ENCODE data around the gene NR4A2. TPM values are rescaled to one million over a fixed set of nuclear protein-coding genes. Genes with fewer than 3 reads are reported as not detected.
A peak's percentile ranks its signal among the peaks of the same experiment; 100 is the strongest.

The NR4A2 gene
- total and polyA plus RNA-seq, 5 donors, result 3.2 to 22.7 (median 8.1) TPM

DNA sequence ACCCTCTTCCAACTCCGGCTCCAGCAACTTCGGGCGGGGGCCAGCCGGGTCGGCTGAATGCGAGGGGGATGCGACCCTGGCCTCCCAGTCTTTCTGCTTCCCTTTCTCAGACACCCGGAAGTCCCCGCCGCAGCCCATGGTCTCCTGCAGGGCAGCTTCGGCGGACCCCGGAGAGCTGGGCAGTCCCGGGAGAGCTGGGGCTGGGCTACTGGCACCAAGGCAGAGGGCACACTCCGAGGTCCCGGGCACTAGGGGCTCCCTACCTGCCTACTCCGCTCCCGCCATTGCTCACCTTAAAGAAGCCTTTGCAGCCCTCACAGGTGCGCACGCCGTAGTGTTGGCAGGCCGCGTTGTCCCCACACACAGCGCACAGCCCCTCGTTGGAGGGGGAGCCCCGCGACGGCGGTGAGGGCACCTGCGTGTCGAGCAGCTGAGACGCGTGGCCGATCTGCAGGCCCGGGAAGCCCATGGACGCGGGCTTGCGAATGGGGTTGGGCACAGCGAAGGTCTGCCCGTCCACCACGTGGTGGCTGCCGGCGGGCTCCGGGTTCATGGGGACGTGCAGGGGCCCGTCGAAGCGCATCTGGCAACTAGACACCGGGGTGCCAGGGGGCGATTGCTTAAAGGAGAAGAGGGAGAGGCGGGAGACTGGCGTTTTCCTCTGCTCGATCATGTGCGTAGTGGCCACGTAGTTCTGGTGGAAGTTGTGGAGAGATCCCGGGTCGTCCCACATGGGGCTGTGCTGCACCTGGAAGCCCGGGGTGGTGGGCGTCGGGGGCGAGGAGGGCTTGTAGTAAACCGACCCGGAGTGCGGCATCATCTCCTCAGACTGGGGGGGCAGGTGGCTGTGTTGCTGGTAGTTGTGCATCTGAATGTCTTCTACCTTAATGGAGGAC, 3.2 kb downstream of the NR4A2 start:
- no peaks in the 10 kb centered on the region for H3K27me3 ChIP-seq (ENCODE audit: control insufficient read depth, insufficient read depth)
- H3K27ac ChIP-seq (ENCODE audit: low read length), result no peak overlapping the region
- H3K4me1 ChIP-seq (ENCODE audit: control insufficient read depth, insufficient read depth, low read length), result peaks cover 2% of the 10 kb centered on the region
- H3K4me3 ChIP-seq (ENCODE audit: low read length), result no peak overlapping the region
- intact Hi-C loops (cut with DNase I), result no loop called here
- H3K9me3 ChIP-seq (ENCODE audit: control insufficient read depth, low read length), result no peaks in the 10 kb centered on the region
- peak; percentile 20 to 65 (median 40) for DNase-seq
- ATAC-seq, result no peak
- 34% methylated on average over 64 of the region's 64 CpGs for whole genome bisulfite sequencing

DNA sequence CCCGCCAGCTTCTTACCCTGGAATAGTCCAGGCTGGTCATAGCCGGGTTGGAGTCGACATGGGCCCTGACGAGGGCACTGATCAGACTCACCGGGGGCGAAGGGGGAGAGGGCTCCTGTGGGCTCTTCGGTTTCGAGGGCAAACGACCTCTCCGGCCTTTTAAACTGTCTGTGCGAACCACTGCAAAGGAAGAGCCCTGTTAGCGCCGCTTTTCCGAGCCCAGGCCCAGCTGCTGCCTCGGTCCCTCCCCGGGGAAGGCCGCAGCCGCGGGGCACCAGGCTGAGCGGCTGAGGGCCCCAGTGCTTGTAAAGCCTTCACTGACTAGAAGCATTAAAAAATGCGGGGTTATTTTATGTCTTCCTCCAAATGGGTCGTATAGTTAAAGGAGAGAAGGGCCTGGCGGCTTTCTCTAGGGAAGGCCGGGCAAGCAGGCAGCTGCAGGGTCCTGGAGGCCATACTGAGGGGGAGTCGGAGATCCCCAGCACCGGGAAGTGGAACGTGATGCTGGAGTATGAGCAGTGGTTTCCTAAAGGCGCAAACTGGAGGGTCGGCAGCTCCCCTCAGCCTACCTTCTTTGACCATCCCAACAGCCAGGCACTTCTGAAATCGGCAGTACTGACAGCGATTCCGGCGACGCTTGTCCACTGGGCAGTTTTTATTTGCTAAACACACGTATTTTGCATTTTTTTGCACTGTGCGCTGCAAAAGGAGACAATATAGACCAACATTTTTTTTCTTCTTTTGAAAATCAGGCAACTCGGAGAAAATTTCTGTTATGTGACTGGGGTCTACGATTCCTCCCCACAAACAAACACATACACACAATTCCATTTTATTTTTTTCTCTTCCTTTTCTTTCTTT, 4.5 kb downstream of the NR4A2 start:
- no peaks in the 10 kb centered on the region for H3K9me3 ChIP-seq (ENCODE audit: control insufficient read depth, low read length)
- intact Hi-C loops (cut with DNase I), result no loop called here
- ATAC-seq, result no peak
- peak in 1 of 3 donors; percentile 34 for DNase-seq
- 80% methylated on average over 38 of the region's 38 CpGs for WGBS
- H3K27ac ChIP-seq (ENCODE audit: low read length), result no peak overlapping the region
- no peaks in the 10 kb centered on the region for H3K27me3 ChIP-seq (ENCODE audit: control insufficient read depth, insufficient read depth)
- no peak overlapping the region for H3K4me3 ChIP-seq (ENCODE audit: low read length)
- peaks cover 2% of the 10 kb centered on the region for H3K4me1 ChIP-seq (ENCODE audit: control insufficient read depth, insufficient read depth, low read length)

DNA sequence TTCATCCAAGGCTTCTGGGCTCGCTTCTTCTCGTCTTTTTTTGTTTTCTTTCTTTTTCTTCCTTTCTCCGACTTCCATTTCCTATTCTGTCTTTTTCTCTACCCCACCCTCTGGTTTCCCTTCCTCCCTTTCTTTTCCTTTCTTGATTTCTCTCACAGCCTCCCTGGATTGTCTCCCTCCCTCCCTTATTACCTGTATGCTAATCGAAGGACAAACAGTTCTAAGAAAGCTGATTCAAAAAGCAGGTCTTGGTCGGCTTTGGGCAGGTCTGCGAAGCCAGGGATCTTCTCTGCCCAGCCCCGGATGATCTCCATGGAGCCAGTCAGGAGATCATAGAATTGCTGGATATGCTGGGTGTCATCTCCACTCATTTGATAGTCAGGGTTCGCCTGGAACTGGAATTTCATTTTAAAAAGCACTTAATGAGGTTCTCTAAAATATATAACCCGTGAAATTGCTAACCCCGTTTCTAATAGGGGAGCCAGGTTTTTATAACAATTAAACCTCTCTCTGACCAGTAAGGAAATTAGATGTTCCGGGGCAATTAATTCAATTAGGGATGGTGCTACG, 5.9 kb downstream of the NR4A2 start:
- Histone ChIP-seq H3K4me3 (ENCODE audit: low read length) (no peak overlapping the region), H3K27me3 (ENCODE audit: control insufficient read depth, insufficient read depth) (no peaks in the 10 kb centered on the region), H3K27ac (ENCODE audit: low read length) (no peak overlapping the region), H3K4me1 (ENCODE audit: control insufficient read depth, insufficient read depth, low read length) (peaks cover 2% of the 10 kb centered on the region), H3K9me3 (ENCODE audit: control insufficient read depth, low read length) (no peaks in the 10 kb centered on the region)
- no peak for DNase-seq
- intact Hi-C loops (cut with DNase I), result no loop called here
- 67% methylated on average over 12 of the region's 12 CpGs for WGBS
- ATAC-seq, result no peak

DNA sequence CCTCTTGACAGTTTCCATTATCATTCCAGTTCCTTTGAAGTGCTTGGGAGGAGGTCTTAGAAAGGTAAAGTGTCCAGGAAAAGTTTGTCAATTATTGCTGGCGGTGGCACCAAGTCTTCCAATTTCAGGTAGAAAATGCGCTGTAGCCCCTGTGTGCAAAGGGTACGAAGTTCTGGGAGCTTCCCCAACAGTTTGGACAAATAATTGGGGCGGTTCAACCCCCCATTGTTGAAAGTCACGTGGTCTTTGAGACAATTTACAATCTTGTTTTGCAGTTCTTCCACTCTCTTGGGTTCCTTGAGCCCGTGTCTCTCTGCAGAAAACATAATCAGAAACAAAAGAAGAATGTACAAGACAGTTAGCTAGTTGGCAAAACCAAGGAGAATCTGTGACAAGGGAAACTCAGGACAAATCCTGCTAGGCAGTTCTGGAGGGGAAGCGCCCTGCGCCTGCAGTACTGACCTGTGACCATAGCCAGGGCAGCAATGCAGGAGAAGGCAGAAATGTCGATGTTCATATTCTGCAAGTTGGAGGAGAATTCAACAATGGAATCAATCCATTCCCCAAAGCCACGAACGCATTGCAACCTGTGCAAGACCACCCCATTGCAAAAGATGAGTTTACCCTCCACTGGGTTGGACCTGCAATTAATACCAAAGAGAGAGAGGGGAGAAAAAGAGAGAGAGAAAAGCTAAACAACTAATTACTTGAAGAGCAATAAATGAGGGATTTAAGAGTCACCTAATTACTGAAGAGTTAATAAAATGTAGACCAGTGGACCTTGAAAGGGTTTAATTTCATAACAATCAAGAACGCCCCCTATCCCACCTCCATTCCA, 6.6 kb downstream of the NR4A2 start:
- ATAC-seq, result no peak
- intact Hi-C loops (cut with DNase I), result no loop called here
- peaks cover 2% of the 10 kb centered on the region for H3K4me1 ChIP-seq (ENCODE audit: control insufficient read depth, insufficient read depth, low read length)
- 76% methylated on average over 12 of the region's 12 CpGs for WGBS
- H3K27me3 ChIP-seq (ENCODE audit: control insufficient read depth, insufficient read depth), result no peaks in the 10 kb centered on the region
- no peak overlapping the region for H3K4me3 ChIP-seq (ENCODE audit: low read length)
- no peak for DNase-seq
- H3K27ac ChIP-seq (ENCODE audit: low read length), result no peak overlapping the region
- H3K9me3 ChIP-seq (ENCODE audit: control insufficient read depth, low read length), result no peaks in the 10 kb centered on the region

DNA sequence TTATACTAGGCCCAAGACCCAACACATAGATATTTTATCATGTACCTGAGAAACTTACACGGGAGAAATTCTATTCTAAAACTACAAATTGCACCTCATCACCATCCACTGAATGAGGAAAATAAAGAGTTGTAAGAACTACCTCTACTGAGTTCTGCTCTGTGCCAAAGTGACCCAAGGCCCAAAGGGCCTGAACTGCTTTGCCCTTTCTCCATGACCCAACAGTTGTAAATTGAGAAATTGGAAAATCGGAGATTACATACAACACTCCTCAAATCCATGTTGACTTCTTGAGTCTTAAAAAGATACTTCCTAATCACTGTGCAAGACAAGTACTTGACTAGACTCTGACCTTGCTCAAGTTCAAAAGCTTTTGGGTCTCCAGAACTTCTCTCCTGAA, 8.8 kb downstream of the NR4A2 start:
- intact Hi-C loops (cut with DNase I), result no loop called here
- Histone ChIP-seq H3K27me3 (ENCODE audit: control insufficient read depth, insufficient read depth) (no peaks in the 10 kb centered on the region), H3K4me3 (ENCODE audit: low read length) (no peak overlapping the region), H3K9me3 (ENCODE audit: control insufficient read depth, low read length) (no peaks in the 10 kb centered on the region), H3K27ac (ENCODE audit: low read length) (no peak overlapping the region), H3K4me1 (ENCODE audit: control insufficient read depth, insufficient read depth, low read length) (no peaks in the 10 kb centered on the region)
- DNase-seq (no peak), ATAC-seq (no peak)
- WGBS, result 86% methylated on average over 2 of the region's 2 CpGs

DNA sequence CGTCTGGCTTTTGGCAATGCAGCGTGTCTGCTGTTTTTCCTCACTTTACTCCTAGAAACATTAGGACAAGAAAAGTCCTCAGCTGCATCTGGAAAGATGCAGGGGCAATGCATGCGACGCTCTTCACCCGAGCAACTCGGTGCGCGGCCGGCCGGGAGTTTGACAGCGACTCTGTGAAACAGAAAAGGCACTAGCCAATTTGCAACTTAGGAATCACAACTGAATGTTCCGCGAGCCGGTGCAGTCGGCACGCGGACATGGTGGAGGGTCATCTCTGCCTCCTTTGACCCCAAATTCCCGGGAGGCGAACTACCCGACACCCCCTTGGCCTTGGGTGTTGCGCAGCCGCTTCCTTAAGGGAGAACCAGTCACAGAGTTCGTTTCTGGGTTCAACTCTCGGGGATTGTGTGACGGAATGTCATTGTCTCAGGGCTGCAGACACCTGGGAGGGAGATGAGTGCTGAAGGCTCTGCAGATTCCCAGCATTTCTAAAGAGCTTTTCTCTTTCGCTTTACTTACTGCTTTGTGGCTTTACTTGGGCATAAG, 9.8 kb downstream of the NR4A2 start:
- WGBS, result 18% methylated on average over 26 of the region's 26 CpGs
- Histone ChIP-seq H3K4me3 (ENCODE audit: low read length) (peak overlapping the region; percentile 41), H3K27ac (ENCODE audit: low read length) (no peak overlapping the region), H3K27me3 (ENCODE audit: control insufficient read depth, insufficient read depth) (no peaks in the 10 kb centered on the region), H3K4me1 (ENCODE audit: control insufficient read depth, insufficient read depth, low read length) (no peaks in the 10 kb centered on the region), H3K9me3 (ENCODE audit: control insufficient read depth, low read length) (no peaks in the 10 kb centered on the region)
- ATAC-seq (no peak), DNase-seq (peak in 1 of 3 donors; percentile 43)
- intact Hi-C loops (cut with DNase I), result no loop called here

DNA sequence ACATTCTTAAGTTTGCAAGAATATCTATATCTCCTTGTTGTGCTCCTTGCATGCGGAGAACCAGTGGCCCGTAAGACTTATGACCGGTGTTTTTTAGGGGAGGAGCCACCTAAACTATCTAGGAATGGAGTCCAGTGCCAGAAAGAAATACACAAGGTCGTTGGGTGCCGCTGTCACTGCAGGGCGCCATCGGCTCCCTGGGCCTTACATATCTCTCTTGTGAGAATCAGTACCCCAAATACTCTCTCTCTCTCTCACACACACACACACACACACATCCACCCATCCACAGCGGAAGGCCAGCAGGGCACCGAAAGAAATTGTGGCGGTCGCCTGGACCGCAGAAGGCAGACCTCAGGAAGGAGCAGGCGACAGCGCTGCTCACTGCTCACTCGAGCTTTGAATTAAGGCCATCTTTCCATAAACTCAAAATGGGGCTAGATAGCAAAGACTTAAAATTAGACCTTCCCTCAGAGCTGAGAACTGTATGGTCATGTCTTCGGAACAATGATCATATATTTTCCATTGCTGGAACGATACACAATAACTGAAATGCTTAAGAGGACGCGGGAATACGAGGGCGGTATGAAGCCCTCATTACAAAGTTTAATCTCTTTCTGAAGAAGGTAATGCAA, 10.4 kb downstream of the NR4A2 start:
- ATAC-seq (no peak), DNase-seq (peak in 1 of 3 donors; percentile 44)
- Histone ChIP-seq H3K27ac (ENCODE audit: low read length) (no peak overlapping the region), H3K4me3 (ENCODE audit: low read length) (peak overlapping the region; percentile 41), H3K9me3 (ENCODE audit: control insufficient read depth, low read length) (no peaks in the 10 kb centered on the region), H3K27me3 (ENCODE audit: control insufficient read depth, insufficient read depth) (no peaks in the 10 kb centered on the region), H3K4me1 (ENCODE audit: control insufficient read depth, insufficient read depth, low read length) (no peaks in the 10 kb centered on the region)
- intact Hi-C loops (cut with DNase I), result no loop called here
- 14% methylated on average over 21 of the region's 21 CpGs for WGBS

DNA sequence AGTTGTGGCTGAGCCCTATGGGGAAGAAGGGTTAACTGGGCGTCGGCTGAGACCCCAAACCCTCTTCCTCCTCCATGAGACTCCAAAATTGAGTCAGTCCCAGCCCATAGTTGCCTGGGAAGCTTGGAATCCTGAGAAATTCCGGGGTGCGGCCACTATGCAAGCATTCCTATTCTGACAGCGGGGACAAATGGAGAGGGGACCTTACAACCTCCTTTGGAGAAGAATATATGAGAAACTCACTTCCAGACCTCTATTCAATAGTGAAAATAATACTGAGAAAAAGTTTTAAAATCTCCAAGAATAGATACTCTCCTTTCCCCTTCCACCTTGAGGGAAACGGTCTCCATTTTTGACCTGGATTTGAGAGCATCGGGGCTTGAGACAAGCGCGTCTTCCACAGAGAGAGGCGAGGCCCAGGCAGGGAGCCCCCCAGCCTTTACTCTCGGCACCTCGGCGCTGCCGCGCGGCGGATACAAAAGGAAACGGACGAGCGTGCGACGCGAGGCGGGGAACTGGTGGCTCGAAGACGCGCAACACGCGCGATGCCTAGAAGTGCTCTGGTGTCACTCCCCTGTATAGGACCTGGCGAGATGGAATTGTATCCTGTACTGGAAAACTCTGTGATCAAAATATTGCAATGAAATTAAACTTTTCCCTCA, 11.1 kb downstream of the NR4A2 start:
- DNase-seq, result peak; percentile 30 to 74 (median 68)

DNA sequence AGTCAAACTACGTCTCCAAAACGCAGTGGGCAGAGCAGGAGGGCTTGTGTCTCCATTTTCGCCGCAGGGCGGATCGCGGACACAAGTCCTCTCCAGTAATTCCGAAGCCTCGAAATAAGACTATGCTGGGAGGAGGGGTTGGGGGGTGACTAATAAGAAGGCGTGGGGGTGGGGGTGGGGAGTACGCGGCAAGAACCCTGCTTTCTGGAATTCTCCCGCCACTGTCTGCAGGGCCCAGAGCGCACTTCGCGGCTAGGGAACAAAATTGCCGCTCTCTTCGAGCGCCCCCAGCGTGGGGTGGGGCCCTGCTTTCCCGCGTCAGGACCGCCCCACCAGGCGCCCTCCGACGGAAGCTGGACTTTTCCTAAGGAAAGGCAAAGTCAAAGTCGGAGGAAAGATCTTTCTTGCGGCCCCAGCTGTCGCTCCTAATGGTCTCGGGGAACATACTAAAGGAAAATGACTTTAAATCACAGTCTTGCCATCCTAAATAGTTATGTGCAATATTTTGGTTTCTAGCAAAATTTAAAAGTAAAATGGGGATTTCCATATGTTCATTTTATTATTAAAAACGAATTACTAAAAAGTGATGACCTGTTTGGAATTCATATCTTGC, 11.9 kb downstream of the NR4A2 start:
- H3K4me3 ChIP-seq (ENCODE audit: low read length), result peak overlapping the region; percentile 41
- H3K27me3 ChIP-seq (ENCODE audit: control insufficient read depth, insufficient read depth), result no peaks in the 10 kb centered on the region
- H3K27ac ChIP-seq (ENCODE audit: low read length), result no peak overlapping the region
- WGBS, result 2% methylated on average over 31 of the region's 31 CpGs
- no peaks in the 10 kb centered on the region for H3K9me3 ChIP-seq (ENCODE audit: control insufficient read depth, low read length)
- ATAC-seq, result peak; percentile 72 to 76
- intact Hi-C loops (cut with DNase I), result no loop called here
- H3K4me1 ChIP-seq (ENCODE audit: control insufficient read depth, insufficient read depth, low read length), result no peaks in the 10 kb centered on the region
- DNase-seq, result peak; percentile 59 to 69 (median 67)

More for the DNA sequence above, 11.1 kb downstream of the NR4A2 start:
- H3K27me3 ChIP-seq (ENCODE audit: control insufficient read depth, insufficient read depth), result no peaks in the 10 kb centered on the region
- intact Hi-C loops (cut with DNase I), result no loop called here
- H3K4me3 ChIP-seq (ENCODE audit: low read length), result peak overlapping the region; percentile 41
- 6% methylated on average over 31 of the region's 31 CpGs for WGBS
- no peaks in the 10 kb centered on the region for H3K4me1 ChIP-seq (ENCODE audit: control insufficient read depth, insufficient read depth, low read length)
- no peak overlapping the region for H3K27ac ChIP-seq (ENCODE audit: low read length)
- peak; percentile 18 to 31 for ATAC-seq
- no peaks in the 10 kb centered on the region for H3K9me3 ChIP-seq (ENCODE audit: control insufficient read depth, low read length)
